K562 (cell line): ENCODE measurements around the gene TRIM14. TPM values are rescaled to one million over a fixed set of nuclear protein-coding genes. Genes with fewer than 3 reads are reported as not detected.

Source experiments
- ADNP ChIP-seq: fragments of 200-800 bp; sonication (Bioruptor generic); IDR thresholded peaks from 2 replicates; pipeline ENCODE4 v1.6.1; 2016; ENCODE audit warnings: missing genetic modification characterization, missing compliant biosample characterization
- CREM ChIP-seq: IDR thresholded peaks from 2 replicates; pipeline ENCODE4 v1.6.1; 2014; ENCODE audit warnings: antibody characterized with exemption, low read depth
- E4F1 ChIP-seq: fragments of 250-450 bp; sonication (Bioruptor Pico); IDR thresholded peaks from 2 replicates; pipeline ENCODE4 v1.5.0; 2021; ENCODE audit warnings: mild to moderate bottlenecking, borderline replicate concordance
- IRF9 ChIP-seq: fragments of 450-650 bp; IDR thresholded peaks from 2 replicates; pipeline ENCODE4 v1.6.1; 2016; ENCODE audit warnings: missing biosample characterization, missing genetic modification characterization
- TCF7L2 ChIP-seq: fragments of 150-350 bp; IDR thresholded peaks from 2 replicates; pipeline ENCODE4 v1.6.1; 2016; ENCODE audit warnings: low read depth, mild to moderate bottlenecking, low read length, moderate library complexity
- TFAP4 ChIP-seq: sonication (generic); formaldehyde crosslinking; IDR thresholded peaks from 2 replicates; pipeline ENCODE4 v1.8.0; 2022; ENCODE audit warnings: missing genetic modification reagents, mild to moderate bottlenecking, moderate library complexity, borderline replicate concordance
- ZBTB40 ChIP-seq, 2 experiments: fragments of 450-650 bp in 1 of 2; sonication (generic) in 1 of 2; formaldehyde crosslinking in 1 of 2; IDR thresholded peaks; 2 replicates each; pipeline versions ENCODE4 v1.7.1 to v1.9.0; 2016 to 2022; ENCODE audit warnings: inconsistent platforms in 1 of 2, mild to moderate bottlenecking in 1 of 2, missing genetic modification reagents in 1 of 2
- ZNF140 ChIP-seq: fragments of 250-450 bp; sonication (Bioruptor Pico); IDR thresholded peaks from 2 replicates; pipeline ENCODE4 v1.8.0; 2021; ENCODE audit warnings: moderate library complexity, mild to moderate bottlenecking, inconsistent platforms
- polyA plus RNA-seq, 8 experiments: library from polyadenylated mRNA; depleted of rRNA in 4 of 8; stranded (reverse) in 5 of 8; unstranded in 3 of 8; fragments of >200 nt; fragmentation: Nextera tagmentation in 2 of 8; fragmentation: Illumina TruSeq in 1 of 8; extraction: Ambion mirVana in 2 of 8; extraction: Trizol in 1 of 8; gene quantifications; 2 replicates each; pipeline versions ENCODE4 v1.2.1 to v1.2.3, GENCODE V29; 2011 to 2014; ENCODE audit warnings: inconsistent platforms in 1 of 8, missing spikeins in 1 of 8
- total RNA-seq, 7 experiments: library from RNA; depleted of rRNA in 6 of 7; stranded (reverse); fragments of >200 nt in 6 of 7; fragmentation: Illumina TruSeq in 2 of 7; extraction: Trizol in 2 of 7; gene quantifications; 2 replicates each; pipeline versions ENCODE4 v1.2.1 to v1.2.3, GENCODE V29; 2011 to 2021; ENCODE audit warnings: low replicate concordance in 1 of 7
- TF ChIP-seq, protein P1 (sequence below): sonication (generic); formaldehyde crosslinking; IDR thresholded peaks from 2 replicates; pipeline ENCODE4 v1.8.0; 2023; ENCODE audit warnings: mild to moderate bottlenecking, missing genetic modification reagents

The TRIM14 gene
- total and polyA plus RNA-seq, 9 of the 15 experiments (the other 6 are each of a cell fraction or from before 2014, with no cell fraction given): 7.6 to 41.0 (median 17.9) TPM

GRCh38 chr9:98045234-98046179 is 73.5 kb downstream of the TRIM14 start (continued):
- TF ChIP-seq CREM (peak; percentile 93), ZNF140 (no peak), ADNP (tag) (no peak), TFAP4 (CRISPR knock-in tag) (no peak), TCF7L2 (no peak), ZBTB40 (IDR thresholded peaks at IDR 0.05) (peak; percentile 94), ZBTB40 (CRISPR knock-in tag; IDR thresholded peaks at IDR 0.05) (no peak), E4F1 (CRISPR knock-in tag) (peak; percentile 72; the same call in 1 of the 2 replicates), IRF9 (peak; percentile 39)
- TF ChIP-seq, protein P1, sequence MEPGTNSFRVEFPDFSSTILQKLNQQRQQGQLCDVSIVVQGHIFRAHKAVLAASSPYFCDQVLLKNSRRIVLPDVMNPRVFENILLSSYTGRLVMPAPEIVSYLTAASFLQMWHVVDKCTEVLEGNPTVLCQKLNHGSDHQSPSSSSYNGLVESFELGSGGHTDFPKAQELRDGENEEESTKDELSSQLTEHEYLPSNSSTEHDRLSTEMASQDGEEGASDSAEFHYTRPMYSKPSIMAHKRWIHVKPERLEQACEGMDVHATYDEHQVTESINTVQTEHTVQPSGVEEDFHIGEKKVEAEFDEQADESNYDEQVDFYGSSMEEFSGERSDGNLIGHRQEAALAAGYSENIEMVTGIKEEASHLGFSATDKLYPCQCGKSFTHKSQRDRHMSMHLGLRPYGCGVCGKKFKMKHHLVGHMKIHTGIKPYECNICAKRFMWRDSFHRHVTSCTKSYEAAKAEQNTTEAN (CRISPR knock-in tag): 0 out of 2 replicates have a peak, but pooled peaks have one; percentile 23
